HG03457 (cell line): ENCODE results near the gene IFI16.
"Not testable (repeated sequence)": the region's sequence is repeated elsewhere in the genome, so short reads cannot be mapped to it uniquely, and the experiment has no call there.

ENCODE experiments used
- ATAC-seq: cut with Tn5 transposase; IDR thresholded peaks from one replicate; pipeline ENCODE4 v1.9.1; 2021; ENCODE audit warnings: moderate number of reproducible peaks; ENCODE audit not compliant: unreplicated experiment

IFI16 gene

DNA sequence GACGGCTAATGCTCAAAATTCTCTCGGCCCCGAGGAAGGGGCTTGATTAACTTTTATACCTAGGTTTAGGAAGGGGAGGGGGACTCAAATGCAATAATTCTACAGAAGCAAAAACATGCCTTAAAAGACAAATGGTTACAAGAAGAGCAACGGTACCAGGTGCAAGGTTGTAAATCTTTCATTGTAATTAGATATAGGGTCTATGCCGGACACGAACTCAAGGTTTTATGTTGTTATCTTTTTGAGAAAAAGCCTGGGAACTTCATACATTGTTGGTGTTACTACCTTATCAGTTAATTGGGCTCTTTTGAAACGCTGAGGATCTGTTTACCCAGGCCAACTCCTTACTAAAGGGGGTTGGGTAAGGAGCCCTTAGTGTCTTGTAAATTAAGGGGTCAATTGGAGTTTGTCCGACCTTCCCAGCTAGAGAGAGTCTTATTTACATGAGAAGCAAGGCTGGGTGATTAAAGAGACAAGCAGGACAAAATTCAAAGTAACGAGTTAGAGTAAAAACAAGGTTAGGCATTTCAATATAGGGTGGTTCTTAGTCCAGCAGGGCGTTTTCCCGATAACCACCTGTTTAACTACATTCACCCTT, 3.4 kb upstream of the IFI16 start:
- ATAC-seq = not testable (repeated sequence)

DNA sequence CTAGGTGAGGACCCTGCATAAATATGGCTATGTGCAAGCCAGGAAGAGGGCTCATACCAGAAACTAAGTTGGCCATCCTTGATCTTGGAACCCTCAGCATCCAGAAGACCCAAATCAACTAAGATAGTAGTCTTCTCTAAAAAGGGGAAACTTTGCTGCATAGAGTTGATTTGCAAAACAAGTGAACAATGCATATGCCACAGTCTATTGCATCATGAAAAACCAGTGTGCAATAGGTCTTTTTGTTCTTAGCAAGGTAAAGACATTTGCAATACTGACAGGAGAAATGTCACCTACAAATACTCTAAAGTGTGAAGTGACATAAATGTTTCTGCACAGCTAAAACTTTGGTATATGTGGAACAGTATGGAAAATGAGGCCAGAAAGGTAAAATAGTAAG, 2.0 kb upstream of the IFI16 start:
- ATAC-seq = no peak

DNA sequence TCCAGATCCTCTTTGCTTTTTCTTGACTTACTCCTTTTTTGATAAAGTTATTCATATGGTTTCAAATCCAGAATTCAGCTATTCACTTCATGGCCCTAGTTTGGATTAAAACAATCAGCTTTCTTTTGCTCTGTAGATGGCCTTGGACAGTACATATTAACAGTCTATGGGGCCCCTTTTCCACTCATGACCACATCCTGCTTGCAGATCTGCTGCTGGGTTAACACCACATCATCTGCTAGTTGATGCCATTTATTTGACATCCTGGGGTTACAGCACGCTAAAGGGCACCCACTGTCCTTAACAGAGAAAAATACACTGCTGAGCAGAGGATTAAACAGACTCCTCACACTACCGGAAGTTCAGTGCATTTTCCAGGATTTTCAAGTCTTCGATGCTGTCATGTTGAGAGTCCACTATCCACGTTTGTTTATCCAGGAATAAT, 941 bp upstream of the IFI16 start:
- ATAC-seq = peak; percentile 65

DNA sequence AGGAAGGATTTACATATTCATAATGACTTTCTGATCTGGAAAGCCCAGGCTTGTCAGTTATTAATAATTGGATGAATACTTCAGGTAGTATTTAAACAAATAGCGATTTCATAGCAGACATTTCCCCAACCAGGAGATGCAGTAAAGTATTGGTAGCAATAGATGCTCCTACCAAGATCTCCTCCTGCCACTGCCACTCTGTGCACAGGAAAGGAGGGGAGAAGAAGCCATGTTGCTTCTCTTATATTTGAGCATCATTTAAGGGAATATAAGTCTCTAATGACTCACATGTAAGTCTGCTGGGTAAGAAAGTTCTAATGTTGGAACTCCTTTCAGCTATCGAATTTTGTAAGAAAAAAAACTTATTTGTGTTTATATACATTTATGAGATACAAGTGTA, 420 bp upstream of the IFI16 start:
- no peak for ATAC-seq

DNA sequence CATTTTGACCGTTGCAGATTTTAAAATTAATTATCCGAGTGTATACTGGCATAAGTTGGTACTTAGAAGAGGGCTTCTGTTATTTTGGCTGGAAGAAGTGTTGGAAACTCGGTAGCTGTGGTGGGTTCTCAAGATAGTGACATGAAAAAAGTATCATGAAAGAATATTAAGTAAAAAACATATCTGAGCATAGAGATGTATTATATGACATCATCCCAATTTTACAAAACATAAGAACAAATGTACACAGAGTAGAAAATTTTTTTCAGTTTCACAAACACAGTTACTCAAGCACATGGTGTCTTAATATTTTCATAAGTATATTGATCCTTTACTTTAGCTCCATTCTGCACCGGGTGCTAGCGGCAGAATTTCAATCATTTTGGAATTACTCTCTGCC, 684 bp downstream of the IFI16 start:
- ATAC-seq = no peak

DNA sequence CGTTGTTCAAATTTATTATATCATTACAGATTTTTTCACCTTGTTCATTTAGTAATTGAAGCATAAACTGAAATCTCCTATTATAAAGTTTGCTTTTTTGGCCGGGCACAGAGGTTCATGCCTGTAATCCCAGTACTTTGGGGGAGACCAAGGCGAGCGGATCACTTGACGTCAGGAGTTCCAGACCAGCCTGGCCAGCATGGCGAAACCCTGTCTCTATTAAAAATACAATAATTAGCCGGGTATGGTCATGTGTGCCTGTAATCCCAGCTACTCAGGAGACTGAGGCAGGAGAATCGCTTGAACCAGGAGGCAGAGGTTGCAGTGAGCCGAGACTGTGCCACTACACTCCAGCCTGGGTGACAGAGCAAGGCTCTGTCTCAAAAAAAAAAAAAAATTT, 1.3 kb downstream of the IFI16 start:
- not testable (repeated sequence) for ATAC-seq

DNA sequence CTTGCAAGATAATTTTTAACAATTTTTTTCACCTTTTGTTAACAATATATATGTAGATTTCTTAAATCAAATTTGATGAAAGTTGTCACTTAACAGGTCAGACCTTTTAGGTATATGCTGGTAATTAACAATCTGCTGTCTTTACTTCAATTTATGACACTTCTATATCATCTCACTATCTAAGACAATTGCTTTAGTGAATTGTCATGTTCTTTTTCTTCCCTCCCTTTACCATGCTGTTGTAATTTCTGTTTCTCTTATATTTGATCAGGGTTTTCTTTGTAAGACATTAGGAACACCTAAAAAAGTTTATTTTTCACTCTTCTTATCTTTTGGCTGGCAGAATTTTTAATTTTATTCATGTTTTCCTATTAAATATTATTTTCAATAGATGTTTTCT, 2.0 kb downstream of the IFI16 start:
- no peak for ATAC-seq

DNA sequence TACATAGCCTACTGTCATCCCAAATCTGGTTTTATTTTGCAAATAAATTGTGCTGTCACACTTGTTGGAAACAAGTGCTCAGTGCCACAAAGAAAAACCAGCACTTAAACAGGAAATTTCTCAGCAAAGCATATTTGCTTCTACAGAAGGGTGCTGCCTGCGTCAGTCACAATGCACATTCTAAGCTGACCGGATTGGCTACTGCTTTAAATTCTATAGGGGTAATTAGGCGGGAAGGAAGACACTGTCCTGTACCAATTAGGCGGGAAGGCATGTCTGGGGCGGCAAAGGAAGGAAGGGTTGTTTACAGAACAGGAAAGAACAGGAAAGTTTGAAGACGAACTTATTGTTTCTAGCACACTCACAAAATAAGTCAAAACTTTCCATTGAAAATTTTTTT, 2.8 kb downstream of the IFI16 start:
- no peak for ATAC-seq

DNA sequence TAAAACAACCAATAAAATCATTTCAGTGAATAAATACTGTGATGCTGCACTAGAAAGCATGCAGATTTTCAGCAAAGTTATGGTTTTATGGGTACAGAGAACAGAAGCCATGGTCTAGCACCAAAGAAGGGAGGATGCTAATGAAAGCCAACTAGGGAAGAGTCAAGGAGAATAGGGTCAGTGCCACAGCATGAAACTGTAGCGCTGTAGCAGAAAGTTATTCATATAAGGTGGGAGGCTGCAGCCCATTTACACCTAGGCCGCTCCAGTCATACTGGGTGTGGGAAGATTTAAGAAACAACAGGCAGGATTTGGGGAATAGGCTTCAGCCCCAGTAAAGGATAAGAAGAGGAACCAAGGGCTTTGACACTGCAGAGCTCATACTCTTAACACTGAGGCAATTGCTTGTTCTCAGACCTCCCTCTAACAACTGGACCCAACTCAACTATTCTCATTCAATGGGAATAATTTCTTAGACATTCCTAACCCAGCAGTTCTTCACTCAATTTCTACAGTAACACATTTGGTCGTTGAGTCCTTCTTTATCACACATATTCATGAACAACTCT, 4.4 kb downstream of the IFI16 start:
- no peak for ATAC-seq

DNA sequence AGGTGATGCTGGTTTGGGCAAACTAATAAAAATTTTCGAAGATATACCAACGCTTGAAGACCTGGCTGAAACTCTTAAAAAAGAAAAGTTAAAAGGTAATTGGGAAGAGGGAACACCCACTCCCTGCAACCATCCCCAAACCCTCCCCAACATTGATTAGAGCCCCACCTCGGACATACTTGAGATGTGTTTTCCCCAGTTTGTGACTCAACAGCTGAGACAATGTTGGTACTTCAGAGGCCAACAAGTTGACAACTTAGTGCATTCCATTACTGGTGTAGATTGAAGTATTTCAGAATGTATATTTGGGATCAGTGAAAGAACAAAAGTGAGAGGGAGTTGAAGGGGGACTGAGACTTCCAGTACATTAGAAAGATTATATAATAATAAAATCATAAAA, 5.1 kb downstream of the IFI16 start:
- no peak for ATAC-seq

DNA sequence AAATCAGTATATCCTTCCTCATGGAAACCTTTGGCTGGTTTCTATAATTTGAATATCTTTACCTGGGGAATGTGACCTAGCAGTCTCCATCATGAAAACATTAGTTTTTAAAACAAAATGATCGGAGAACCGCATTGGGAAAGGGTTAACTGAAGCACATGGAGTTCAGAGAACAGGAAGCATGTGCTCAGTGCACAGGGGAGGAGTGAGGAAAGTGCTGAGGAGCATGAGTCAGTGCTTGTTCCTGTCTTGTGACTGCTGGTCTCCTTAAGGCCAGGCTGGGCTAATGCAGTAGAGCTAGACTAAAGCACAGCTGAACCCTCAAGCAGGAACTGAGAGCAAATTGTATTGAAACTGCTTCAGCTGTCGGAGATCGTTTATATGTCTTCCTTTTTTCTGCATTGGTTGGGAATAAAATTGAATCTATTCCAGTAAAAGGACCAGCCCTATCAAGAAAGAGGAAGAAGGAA, 5.8 kb downstream of the IFI16 start:
- peak; percentile 83 for ATAC-seq

DNA sequence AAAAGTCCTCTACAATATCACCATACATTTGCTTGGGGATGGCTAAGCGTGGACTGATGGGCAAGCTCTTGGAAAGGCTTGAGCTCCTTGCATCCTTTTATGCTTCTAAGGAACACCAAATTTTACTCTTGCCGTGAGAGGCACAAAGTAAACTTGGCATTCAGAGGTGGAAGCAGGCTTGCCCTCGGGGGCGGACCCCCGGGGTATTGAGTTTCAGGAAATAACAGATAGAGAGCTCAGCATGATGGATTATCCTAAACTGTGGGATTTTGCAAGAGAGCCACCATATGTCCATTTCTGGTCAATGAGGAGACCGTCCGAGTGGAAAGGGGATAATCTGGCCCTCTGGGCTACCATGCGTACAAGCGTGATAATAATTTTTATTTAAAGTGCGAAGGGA, 14.0 kb downstream of the IFI16 start:
- ATAC-seq = no peak

DNA sequence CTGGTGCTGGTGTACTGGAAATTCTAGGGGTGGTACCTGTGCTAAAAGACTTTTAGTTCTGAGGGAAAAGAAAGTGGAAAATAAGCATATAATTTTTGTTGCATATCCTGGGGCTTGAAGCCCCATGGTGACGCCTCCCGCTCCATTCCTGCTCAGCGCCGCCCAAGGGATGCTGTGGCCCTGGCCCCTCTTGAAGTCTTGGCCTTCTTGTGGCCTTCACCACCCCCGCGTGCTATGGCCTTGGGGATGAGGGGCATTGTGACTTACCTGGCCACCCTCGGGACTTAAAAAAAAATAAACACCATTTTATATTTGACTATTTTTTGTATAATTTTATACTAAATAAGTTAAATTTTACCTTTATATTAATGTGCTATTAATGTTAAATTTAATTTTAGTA, 15.3 kb downstream of the IFI16 start:
- ATAC-seq = no peak

DNA sequence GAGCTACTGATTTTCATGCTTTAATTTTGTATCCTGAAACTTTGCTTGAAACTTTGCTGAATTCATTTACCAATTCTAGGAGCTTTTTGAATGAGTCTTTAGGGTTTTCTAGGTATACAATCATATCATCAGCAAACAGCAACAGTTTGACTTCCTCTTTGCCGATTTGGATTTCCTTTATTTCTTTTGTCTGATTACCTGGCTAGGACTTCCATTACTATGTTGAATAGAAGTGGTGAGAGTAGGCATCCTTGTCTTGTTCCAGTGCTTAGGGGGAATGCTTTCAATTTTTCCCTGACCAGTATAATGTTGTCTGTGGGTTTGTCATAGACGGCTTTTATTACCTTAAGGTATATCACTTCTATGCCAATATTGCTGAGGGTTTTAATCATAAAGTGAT, 17.1 kb downstream of the IFI16 start:
- not testable (repeated sequence) for ATAC-seq

DNA sequence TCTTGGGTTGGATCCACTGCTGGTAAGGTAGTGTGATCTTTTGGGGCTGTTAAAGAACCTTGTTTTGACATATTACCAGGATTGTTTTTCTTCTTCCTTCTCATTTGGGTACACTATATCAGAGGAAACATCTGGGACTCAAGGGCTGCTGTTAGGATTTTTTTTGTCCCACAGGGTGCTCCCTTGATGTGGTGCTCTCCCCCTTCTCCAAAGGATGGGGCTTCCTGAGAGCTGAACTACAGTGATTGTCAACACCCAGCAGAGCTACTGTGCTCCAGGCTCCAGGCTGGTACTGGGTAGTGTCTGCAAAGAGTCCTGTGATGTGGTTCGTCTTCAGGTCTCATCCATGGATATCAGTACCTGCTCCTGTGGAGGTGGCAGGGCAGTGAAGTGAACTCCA, 20.6 kb downstream of the IFI16 start:
- ATAC-seq = no peak

DNA sequence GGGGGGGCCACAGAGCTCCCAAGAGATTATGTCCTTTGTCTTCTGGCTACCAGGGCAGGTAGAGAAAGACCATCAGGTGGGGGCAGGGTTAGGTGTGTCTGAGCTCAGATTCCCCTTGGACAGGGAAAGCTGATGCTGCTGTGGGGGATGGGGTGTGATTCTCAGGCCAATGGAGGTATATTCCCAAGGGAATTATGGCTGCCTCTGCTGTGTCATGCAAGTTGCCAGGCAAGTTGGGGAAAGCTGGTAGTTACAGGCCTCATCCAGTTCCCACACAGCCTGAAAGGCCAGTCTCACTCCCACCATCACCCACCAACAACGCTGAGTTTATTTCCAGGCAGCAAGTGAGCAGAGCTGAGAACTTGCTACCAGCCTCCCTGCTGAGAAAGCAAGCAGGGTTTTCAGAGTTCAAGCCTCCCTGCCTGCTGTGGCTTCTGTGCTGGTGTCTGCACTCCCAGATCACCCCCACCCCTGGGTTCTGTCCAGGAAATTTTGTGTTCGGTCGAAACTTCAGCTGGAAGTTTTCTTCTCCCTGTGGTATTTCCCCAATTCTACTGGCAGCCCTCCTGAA, 21.3 kb downstream of the IFI16 start:
- ATAC-seq = no peak

DNA sequence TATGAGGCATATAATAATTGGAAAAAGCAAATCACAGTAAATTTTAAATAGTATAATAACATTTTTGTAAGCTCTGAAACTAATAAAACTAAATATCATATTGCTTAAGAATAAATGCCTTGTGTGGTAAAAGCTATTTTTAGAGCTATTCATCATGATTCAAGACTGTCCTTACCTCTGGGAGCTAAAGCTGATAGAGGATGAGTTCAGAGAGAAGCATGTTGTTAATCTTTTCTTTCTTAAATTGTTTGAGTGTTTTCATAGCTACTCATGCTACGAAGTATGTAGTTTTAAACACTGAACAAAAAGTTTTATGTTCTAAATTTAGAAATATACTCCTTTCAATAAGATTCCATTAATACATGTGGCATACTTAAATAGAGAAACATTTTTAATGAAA, 30.5 kb downstream of the IFI16 start:
- no peak for ATAC-seq

DNA sequence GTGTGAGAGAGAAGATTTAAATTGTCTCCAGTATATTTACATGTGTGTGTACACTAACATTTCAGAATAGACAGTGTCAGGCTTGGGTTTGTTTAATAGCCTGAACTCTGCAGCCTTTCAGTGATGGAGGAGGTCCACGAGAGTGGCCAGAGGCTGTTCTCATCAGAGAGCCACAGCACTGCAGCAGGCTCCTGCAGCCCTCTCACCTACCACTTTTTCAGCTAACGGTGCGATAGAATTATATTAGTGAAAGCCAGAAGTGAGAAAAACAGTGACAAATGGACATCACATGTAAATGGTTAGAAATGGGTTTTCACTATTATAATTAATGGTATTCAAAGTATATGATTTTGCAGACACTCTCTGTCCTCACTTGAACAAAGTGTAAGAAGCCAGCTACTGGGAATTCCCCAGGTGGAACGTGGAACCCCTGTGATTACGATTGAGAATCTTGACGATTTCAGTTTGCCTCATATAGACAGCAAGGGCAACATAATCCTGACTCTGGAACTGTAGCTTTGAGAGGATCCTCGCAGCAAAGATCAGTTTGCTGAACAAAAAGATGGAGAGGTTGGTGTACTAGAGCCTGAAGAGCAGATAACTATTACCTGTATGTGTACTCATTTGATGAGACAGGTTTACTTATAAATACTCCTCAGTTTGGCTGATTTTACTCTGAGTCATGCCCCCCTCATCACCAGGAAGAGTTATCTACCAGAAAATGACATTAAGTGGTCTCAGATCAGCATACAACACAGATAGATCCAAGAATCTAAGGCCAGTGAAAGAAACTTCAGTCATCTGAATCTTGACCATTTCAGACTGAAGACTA, 31.4 kb downstream of the IFI16 start:
- ATAC-seq = no peak

DNA sequence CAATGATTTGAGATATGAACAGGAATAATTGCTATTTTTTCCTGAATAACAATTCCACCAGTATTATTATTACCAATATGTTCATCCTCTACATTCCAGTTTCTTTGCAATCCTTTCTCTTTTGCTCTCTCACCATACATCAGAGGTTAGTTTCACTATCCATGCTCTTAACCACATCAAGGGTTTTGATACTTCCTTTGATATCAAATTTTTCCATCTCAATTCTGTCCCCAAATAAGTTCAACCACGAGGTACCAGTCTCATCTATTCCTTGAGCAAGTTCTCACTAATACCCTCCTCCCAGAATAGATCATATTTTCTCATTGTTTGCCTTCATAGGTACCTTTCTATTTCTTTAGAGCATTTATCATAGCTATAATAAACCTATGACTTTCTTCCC, 36.8 kb downstream of the IFI16 start:
- ATAC-seq = not testable (repeated sequence)

DNA sequence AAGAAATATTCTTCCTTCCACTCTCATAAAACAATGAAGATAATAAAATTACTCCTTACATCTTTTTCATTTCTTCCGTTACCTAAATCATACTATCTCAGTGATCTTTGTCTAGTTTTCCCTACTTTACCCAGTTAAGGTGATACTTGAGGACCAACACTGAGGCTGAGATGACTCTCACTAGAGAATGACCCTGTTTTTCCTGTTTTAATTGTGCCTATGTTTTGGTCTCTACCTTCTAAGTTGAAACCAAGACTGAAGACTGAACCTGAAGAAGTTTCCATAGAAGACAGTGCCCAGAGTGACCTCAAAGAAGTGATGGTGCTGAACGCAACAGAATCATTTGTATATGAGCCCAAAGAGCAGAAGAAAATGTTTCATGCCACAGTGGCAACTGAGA, 41.7 kb downstream of the IFI16 start:
- ATAC-seq = no peak

DNA sequence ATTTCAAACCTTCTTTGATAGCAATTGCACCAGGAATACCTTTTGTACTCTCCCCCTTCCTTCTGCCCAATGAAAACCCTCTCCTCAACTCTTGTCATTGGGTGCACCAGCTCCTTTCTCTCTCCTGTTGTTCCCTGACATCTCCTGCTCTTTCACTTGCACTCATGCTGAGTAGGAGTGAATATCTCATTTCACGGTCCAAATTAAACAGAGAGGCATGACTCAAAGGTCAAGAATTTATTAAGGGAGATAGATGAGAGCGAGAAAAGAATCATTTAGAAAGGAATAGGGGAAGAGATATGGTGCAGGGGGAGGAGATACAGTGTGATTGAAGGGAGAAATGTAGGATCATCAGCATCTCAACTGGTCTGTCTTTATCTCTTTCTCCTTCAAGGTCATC, 44.7 kb downstream of the IFI16 start:
- ATAC-seq = no peak

DNA sequence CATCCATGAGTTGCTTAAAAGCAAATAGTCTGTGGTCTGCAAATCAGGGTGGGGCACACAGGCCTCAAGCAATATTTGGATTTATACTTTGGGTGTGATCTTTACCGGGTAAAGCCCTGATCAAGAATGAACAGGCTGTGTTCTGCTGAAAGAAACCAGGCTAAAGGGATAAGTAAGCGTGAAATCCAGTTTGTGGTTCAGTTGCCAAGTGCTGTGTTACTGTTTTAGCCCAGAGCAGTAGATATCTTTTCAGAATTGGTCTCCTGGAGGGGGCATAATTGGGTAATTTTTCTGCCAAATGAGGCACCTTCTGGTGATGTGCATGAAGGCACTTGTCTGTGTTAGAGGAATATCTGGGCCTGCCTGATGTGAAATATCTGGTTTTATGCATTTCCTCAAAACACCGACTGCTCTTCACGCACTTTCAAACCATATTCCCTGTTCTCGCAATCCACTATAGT, 45.5 kb downstream of the IFI16 start:
- no peak for ATAC-seq
